Measurements from ENCODE around the gene HPS1. TPM values are rescaled to one million over a fixed set of nuclear protein-coding genes. Genes with fewer than 3 reads are reported as not detected.

HPS1 gene
- polyA plus RNA-seq, 1 of the 3 experiments (the other 2 are of a cell fraction), result 41.4 TPM

- no peaks in the 10 kb centered on the region for H4K20me1 ChIP-seq (ENCODE audit: insufficient read depth)
- H3K27me3 ChIP-seq (ENCODE audit: insufficient read depth), result no peaks in the 10 kb centered on the region
- TF ChIP-seq RXRA (IDR thresholded peaks at IDR 0.05; ENCODE audit: borderline replicate concordance, low read depth) (no peak), ELF1 (IDR thresholded peaks at IDR 0.05) (no peak), NRF1 (IDR thresholded peaks at IDR 0.05; ENCODE audit: low read depth, low read length) (no peak), FOXM1 (IDR thresholded peaks at IDR 0.05; ENCODE audit: low read depth) (no peak), RCOR1 (IDR thresholded peaks at IDR 0.05; ENCODE audit: low read length) (no peak), REST (IDR thresholded peaks at IDR 0.05; ENCODE audit: low read depth, low read length) (no peak), TEAD4 (IDR thresholded peaks at IDR 0.05; ENCODE audit: borderline replicate concordance, insufficient read depth) (no peak), GABPA (IDR thresholded peaks at IDR 0.05; ENCODE audit: low read depth) (no peak), TCF12 (IDR thresholded peaks at IDR 0.05) (no peak), EZH2phosphoT487 (IDR thresholded peaks at IDR 0.05; ENCODE audit: borderline replicate concordance, low read depth) (no peak), CTCF (IDR thresholded peaks at IDR 0.05) (no peak), YY1 (IDR thresholded peaks at IDR 0.05; ENCODE audit: low read depth) (no peak), TAF1 (IDR thresholded peaks at IDR 0.05; ENCODE audit: borderline replicate concordance, low read depth, low read length) (no peak), USF2 (IDR thresholded peaks at IDR 0.05; ENCODE audit: borderline replicate concordance, low read depth, low read length) (no peak), RAD21 (IDR thresholded peaks at IDR 0.05; ENCODE audit: low read length) (no peak), JUND (IDR thresholded peaks at IDR 0.05) (no peak), CHD2 (IDR thresholded peaks at IDR 0.05; ENCODE audit: low read length, partially characterized antibody) (no peak)
- H3K4me2 ChIP-seq, result no peak overlapping the region
- CTCF ChIA-PET, result interaction anchor here (0.6 to 1.1 kb wide), 3 partner anchors 10 to 51 kb away, joined by 3 read pairs; no protein-coding TSS in a partner anchor
- no peak overlapping the region for H3K4me3 ChIP-seq (ENCODE audit: low read depth in 2 of 2, low read length in 1 of 2)
- WGBS (ENCODE audit: low lambda C conversion rate), result 86% methylated on average over 3 of the region's 8 CpGs
- no peaks in the 10 kb centered on the region for H3K4me1 ChIP-seq (ENCODE audit: control insufficient read depth in 1 of 2, insufficient read depth in 2 of 2, low read depth in 1 of 2, low read length in 1 of 2)
- DNase-seq, result no peak
- peaks cover 0 to 4% of the 10 kb centered on the region in 2 experiments for H3K36me3 ChIP-seq (replicated peaks in 1 of 2; ENCODE audit: control insufficient read depth in 1 of 2, insufficient read depth in 2 of 2, low read length in 1 of 2)
- POLR2A ChIA-PET, result no interaction called here
- no peaks in the 10 kb centered on the region for H3K9me2 ChIP-seq
- H3F3A ChIP-seq (replicated peaks; ENCODE audit: insufficient read depth), result no peaks in the 10 kb centered on the region
- no peak overlapping the region for H3K9ac ChIP-seq
- H3K79me2 ChIP-seq (ENCODE audit: insufficient read depth), result no peaks in the 10 kb centered on the region
- no peaks in the 10 kb centered on the region for H3K9me3 ChIP-seq
- no peak overlapping the region for H3K27ac ChIP-seq (ENCODE audit: low read depth in 2 of 2, low read length in 1 of 2)
- H2AFZ ChIP-seq (ENCODE audit: low read depth), result no peak overlapping the region
Measured at GRCh38 chr10:98391578-98391991, 55.1 kb downstream of the HPS1 start.

All from SK-N-SH (cell line).